GM21423 (cell line): ENCODE data around the gene PMEL.

ENCODE experiments used
- ATAC-seq: cut with Tn5 transposase; IDR thresholded peaks from one replicate; pipeline ENCODE4 v1.9.1; 2021; ENCODE audit warnings: mild to moderate bottlenecking, moderate library complexity; ENCODE audit not compliant: unreplicated experiment

The PMEL gene

GRCh38 chr12:55942577-55943136 is 23.2 kb downstream of the PMEL start:
- ATAC-seq, result no peak

GRCh38 chr12:55942055-55942454 is 23.8 kb downstream of the PMEL start:
- no peak for ATAC-seq

DNA sequence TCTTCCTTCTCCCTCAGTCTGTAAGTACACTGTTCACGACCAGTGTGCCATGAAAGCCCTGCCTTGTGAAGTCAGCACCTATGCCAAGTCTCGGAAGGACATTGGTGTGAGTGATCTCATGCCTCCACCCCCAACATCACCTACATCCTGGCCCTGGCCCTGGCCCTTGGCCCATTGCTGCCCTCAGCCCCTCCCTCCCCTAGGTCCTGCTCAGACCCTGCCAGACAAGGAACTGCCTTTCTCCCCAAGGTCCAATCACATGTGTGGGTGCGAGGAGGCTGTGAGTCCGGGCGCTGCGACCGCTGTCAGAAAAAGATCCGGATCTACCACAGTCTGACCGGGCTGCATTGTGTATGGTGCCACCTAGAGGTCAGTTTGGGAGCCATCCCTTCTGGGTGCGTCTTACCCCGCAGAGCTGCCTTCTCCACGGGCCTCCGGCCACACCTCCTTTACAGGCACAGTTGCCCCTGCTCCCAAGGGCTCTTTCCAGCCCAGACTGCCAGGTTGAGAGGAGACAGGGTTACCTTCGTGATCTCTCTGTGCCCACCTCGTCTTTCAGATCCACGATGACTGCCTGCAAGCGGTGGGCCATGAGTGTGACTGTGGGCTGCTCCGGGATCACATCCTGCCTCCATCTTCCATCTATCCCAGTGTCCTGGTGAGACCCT is 25.6 kb downstream of the PMEL start:
- ATAC-seq, result peak; percentile 89

GRCh38 chr12:55938826-55939501 is 26.9 kb downstream of the PMEL start:
- ATAC-seq, result no peak

- no peak for ATAC-seq
Measured at GRCh38 chr12:55937981-55938380, 27.9 kb downstream of the PMEL start.

- no peak for ATAC-seq
Measured at GRCh38 chr12:55935738-55936151, 30.1 kb downstream of the PMEL start.

GRCh38 chr12:55934773-55935172 is 31.1 kb downstream of the PMEL start:
- no peak for ATAC-seq

- ATAC-seq, result no peak
Measured at GRCh38 chr12:55933799-55934742, 31.8 kb downstream of the PMEL start.

- no peak for ATAC-seq
Measured at GRCh38 chr12:55933169-55933798, 32.6 kb downstream of the PMEL start.

- ATAC-seq, result no peak
Measured at GRCh38 chr12:55932551-55932910, 33.3 kb downstream of the PMEL start.

- no peak for ATAC-seq
Measured at GRCh38 chr12:55931780-55932550, 33.9 kb downstream of the PMEL start.

GRCh38 chr12:55931317-55931779 is 34.5 kb downstream of the PMEL start:
- ATAC-seq, result no peak

DNA sequence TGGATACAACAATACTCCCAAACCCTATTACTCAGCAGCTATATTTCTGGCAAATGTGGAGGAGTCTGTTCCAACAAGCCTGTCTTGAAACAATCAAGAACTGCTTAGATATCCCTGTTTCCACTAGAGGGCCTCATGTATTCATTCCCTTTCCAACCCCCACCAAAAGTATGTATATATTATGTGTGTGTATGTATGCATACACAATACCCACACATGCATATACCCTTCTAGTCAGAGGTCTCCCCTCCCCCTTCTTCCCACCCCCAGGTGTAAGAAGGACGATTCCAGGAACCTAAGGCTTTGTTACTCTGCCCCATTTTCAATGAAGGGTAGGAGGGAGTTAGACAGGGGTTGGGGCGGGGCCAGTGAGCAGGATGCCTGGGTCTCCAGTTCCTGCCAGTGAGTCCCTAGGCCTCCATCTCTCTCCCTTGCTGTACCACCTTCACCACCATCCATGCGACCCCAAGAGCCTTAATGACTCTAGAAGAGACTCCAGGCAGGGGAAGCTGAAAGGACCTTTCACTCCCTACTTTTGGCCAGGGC is 35.0 kb downstream of the PMEL start, which contains the start of gene DGKA:
Gene DGKA, plus strand, starts transcription at position 392 of the 546 bp plus-strand sequence. CDS start 5,342 bp downstream, outside the sequence.
- ATAC-seq, result no peak

DNA sequence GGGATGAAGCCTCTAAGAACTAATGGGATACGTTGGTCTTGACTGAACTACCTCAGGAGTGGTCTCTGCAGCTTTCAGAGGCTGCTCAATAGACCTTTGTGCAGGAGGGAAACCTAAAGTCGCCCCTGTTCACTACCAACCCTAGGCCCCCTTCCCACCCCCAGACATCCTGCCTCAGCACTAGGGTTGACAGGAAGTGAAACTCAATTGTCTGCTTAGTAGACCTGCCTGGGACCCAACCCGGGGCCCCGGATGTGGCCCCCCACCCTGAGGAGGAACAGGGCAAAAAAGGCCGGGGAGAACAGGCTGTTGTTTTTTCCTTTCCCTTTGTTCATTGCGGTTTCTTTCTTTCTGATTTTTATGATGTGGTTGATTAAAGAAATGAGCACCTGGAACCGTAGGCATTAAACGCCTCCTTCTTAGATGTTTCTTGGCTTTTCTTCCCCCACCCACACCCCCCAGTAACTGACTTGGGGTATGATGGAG is 36.5 kb downstream of the PMEL start:
- ATAC-seq, result peak; percentile 34

- peak; percentile 30 for ATAC-seq
Measured at GRCh38 chr12:55927588-55928502, 38.0 kb downstream of the PMEL start, which contains the start of gene PYM1. TSS of gene PYM1 (minus strand) at chr12:55927894. CDS start at chr12:55927761, 133 bp downstream.

DNA sequence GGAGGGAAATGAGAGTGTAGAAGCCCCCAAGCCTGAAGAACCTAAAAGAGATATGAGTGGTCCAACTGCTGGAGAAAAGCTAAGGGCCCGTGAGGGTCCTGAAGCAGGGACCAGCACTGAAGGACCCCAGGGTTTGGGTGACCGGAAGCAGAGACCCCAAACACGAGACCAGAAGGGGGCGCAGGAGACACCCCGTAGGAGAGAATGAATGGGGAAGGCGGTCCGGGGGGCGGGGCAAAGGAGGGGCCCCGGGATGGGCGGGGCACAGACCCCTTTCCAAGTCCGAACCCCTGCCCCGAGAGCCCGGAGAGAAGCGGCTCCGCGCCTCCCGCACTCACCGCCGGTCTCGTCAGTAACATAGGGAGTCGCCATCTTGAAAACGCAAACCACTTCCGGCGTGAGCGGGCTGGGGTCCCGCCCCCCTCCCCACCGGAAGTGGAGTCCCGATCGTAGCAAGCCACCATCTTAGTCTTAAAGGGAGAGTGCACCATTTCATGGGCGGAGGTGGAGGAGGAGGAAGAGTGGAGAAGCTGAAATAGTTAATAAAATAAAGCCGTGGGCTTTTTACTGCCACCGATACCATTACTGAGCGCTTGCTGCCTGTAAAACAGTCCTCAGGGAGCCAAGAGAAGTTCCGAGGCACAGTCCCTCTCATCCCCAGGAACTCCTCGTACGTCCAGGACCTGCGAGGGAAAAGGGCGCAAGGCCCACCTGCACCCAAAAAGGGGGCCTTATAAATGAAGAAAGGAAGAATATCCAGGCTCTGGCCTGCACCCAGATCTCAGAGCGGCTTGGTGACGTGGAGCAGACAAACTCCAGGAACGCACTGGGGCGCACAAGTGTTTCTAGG is 38.9 kb downstream of the PMEL start:
- ATAC-seq, result peak; percentile 35
